Mesendoderm (in vitro differentiated cells): ENCODE results near the gene CSPG4.
"Not testable (repeated sequence)": the region's sequence is repeated elsewhere in the genome, so short reads cannot be mapped to it uniquely, and the experiment has no call there.

ENCODE experiments used
- DNase-seq: peaks from one replicate; pipeline ENCODE4 v3.0.0; 2013
- H2AK5ac ChIP-seq: 2 replicates; pipeline ENCODE4 v1.6.1; 2013; ENCODE audit warnings: low read length, inconsistent platforms
- H2BK120ac ChIP-seq: 2 replicates; pipeline ENCODE4 v1.6.1; 2013; ENCODE audit warnings: low read depth, mild to moderate bottlenecking, low read length, moderate library complexity, mixed read lengths
- H2BK15ac ChIP-seq: replicated peaks from 2 replicates; pipeline ENCODE4 v1.6.1; 2013; ENCODE audit warnings: low read depth, mild to moderate bottlenecking, moderate library complexity
- H2BK5ac ChIP-seq: 2 replicates; pipeline ENCODE4 v1.6.1; 2013; ENCODE audit warnings: low read length, inconsistent platforms
- H3K18ac ChIP-seq: 2 replicates; pipeline ENCODE4 v1.6.1; 2013; ENCODE audit warnings: mild to moderate bottlenecking, low read length, mixed read lengths
- H3K23ac ChIP-seq: one replicate; pipeline ENCODE4 v1.6.1; 2013; ENCODE audit warnings: low read length
- H3K27ac ChIP-seq: 2 replicates; pipeline ENCODE4 v1.5.1; 2013; ENCODE audit warnings: low read depth, mild to moderate bottlenecking, inconsistent platforms, low read length, moderate library complexity
- H3K27me3 ChIP-seq: 2 replicates; pipeline ENCODE4 v1.6.1; 2013; ENCODE audit warnings: low read length, control low read depth, mild to moderate bottlenecking, inconsistent platforms; ENCODE audit not compliant: insufficient read depth, poor library complexity
- H3K36me3 ChIP-seq: 2 replicates; pipeline ENCODE4 v1.6.1; 2013; ENCODE audit warnings: low read length, inconsistent platforms; ENCODE audit not compliant: control insufficient read depth, insufficient read depth
- H3K4ac ChIP-seq: one replicate; pipeline ENCODE4 v1.6.1; 2013; ENCODE audit warnings: low read depth, mild to moderate bottlenecking, low read length, moderate library complexity
- H3K4me1 ChIP-seq: 2 replicates; pipeline ENCODE4 v1.6.1; 2013; ENCODE audit warnings: low read depth, low read length, inconsistent platforms; ENCODE audit not compliant: control insufficient read depth
- H3K4me2 ChIP-seq: 2 replicates; pipeline ENCODE4 v1.6.1; 2013; ENCODE audit warnings: low read length
- H3K4me3 ChIP-seq: 2 replicates; pipeline ENCODE4 v1.5.1; 2013; ENCODE audit warnings: mild to moderate bottlenecking, low read length
- H3K56ac ChIP-seq: one replicate; pipeline ENCODE4 v1.6.1; 2013; ENCODE audit warnings: low read length
- H3K79me1 ChIP-seq: 2 replicates; pipeline ENCODE4 v1.6.1; 2013; ENCODE audit warnings: low read length, inconsistent platforms
- H3K79me2 ChIP-seq: 2 replicates; pipeline ENCODE4 v1.6.1; 2013; ENCODE audit warnings: mild to moderate bottlenecking, low read length; ENCODE audit not compliant: control insufficient read depth, insufficient read depth
- H3K9ac ChIP-seq: 2 replicates; pipeline ENCODE4 v1.6.1; 2013; ENCODE audit warnings: low read length, inconsistent platforms
- H4K5ac ChIP-seq: one replicate; pipeline ENCODE4 v1.6.1; 2013; ENCODE audit warnings: low read length
- H4K8ac ChIP-seq: one replicate; pipeline ENCODE4 v1.6.1; 2013; ENCODE audit warnings: low read depth, mild to moderate bottlenecking, control low read depth, low read length, moderate library complexity
- WGBS: extraction: QIAGEN DNeasy Blood & Tissue Kit; methylation state at CpG from one replicate; pipeline ENCODE4 v1.1.7; 2013; ENCODE audit warnings: low lambda C conversion rate, missing lambda C conversion rate; ENCODE audit not compliant: insufficient coverage; ENCODE audit errors: extremely low coverage; 5-methylcytosine and 5-hydroxymethylcytosine counted together

The CSPG4 gene

DNA sequence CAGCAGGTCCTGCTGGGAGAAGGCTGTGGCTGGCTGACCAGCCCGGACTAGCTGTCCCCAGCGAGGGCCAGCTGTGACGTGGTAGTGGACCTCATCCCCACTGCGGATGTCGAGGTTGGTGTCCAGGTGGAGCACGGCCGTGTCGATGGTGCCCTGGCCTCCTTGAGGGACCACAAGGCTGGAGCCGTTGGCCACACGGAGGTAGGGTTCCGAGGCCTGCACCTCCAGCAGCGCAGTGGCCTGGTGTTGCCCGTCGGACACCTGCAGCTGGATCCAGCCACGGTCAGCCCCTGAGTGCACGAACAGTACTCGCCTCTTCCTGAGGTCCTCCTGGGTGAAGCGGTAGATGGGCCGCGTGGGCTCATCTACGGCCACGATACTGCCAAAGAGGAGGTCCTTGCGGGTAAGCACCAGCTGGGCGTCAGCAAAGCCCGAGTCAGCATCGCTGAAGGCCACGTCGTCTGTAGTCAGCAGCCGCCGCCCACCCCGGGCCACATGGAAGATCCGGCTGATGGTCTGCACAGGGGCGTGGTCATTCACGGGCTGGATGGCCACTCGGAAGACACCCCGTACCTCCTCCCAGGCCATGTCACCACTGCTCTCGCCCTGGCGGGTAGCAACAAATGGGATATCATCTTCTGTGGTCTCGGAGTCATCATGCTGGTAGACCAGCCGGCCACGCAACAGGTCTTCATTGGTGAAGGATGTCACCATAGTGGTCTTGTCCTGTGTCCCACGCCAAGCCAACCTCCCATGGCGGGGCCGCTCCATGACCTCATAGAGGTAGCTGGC lies 25.0 kb downstream of the CSPG4 start:
- H2AK5ac ChIP-seq, result no peak overlapping the region
- no peak overlapping the region for H2BK15ac ChIP-seq
- no peak overlapping the region for H3K18ac ChIP-seq
- no peak overlapping the region for H3K56ac ChIP-seq
- H3K4me1 ChIP-seq, result no peaks in the 10 kb centered on the region
- H3K4me3 ChIP-seq, result no peak overlapping the region
- H3K23ac ChIP-seq, result no peak overlapping the region
- no peak overlapping the region for H3K4ac ChIP-seq
- no peak for DNase-seq
- H2BK120ac ChIP-seq, result no peak overlapping the region
- H2BK5ac ChIP-seq, result no peak overlapping the region
- no peaks in the 10 kb centered on the region for H3K36me3 ChIP-seq
- no peak overlapping the region for H3K27ac ChIP-seq
- no CpG with 5 or more reads among the region's 44 CpGs for WGBS
- no peaks in the 10 kb centered on the region for H3K79me1 ChIP-seq
- no peaks in the 10 kb centered on the region for H3K27me3 ChIP-seq
- H4K8ac ChIP-seq, result no peak overlapping the region
- H3K79me2 ChIP-seq, result no peaks in the 10 kb centered on the region
- no peak overlapping the region for H3K4me2 ChIP-seq
- H4K5ac ChIP-seq, result no peak overlapping the region
- H3K9ac ChIP-seq, result no peak overlapping the region

DNA sequence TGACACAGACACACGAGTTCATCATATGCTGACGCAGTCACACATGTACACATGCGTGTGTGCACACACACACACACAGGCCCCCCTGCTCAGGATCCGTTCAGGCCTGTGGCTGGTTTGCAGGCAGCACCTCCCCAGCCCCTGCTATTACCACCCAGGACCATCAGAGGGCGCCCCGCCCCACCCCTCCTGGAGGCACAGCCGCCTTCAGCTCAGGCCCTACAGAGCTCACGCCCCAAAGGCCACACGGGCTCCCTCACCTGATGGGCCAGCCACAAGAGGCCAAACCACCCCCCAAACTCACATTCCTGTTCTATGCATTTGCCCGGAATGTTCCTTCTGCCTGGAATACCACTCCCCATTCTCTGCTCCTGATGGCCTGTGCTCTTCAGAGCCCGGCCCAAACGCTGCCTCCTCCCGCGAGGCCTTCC lies 26.4 kb downstream of the CSPG4 start:
- not testable (repeated sequence) for H3K9ac ChIP-seq, H3K4me1 ChIP-seq, H3K36me3 ChIP-seq, H3K27ac ChIP-seq, H3K4me3 ChIP-seq, H2BK120ac ChIP-seq, H4K5ac ChIP-seq, H2AK5ac ChIP-seq, H2BK15ac ChIP-seq, H3K56ac ChIP-seq, H4K8ac ChIP-seq, H3K4me2 ChIP-seq, H3K27me3 ChIP-seq, H3K4ac ChIP-seq, H3K23ac ChIP-seq, H2BK5ac ChIP-seq, H3K79me2 ChIP-seq, H3K18ac ChIP-seq, H3K79me1 ChIP-seq
- no CpG with 5 or more reads among the region's 14 CpGs for WGBS
- peak; percentile 81 for DNase-seq

DNA sequence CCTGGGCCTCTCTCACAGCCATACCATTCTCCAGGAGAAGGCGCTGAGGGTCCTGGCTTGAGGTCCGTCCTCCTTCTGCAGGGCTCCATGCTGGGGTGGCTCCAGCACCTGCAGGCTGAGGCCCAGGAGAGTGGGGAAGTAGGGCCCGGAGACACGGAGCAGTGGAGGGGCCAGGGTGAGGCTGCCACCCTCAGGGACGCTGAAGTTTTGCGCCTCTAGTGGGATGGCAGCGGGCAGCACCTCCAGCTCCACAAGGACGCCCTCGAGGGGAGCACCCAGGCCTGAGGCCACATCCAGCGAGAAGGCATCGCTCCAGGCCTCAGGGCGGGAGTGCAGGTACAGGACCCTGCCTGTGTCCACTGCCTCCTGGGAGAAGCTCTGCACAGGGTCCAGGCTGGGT lies 27.5 kb downstream of the CSPG4 start:
- Histone ChIP-seq H4K8ac (no peak overlapping the region), H3K56ac (no peak overlapping the region), H3K9ac (no peak overlapping the region), H3K18ac (no peak overlapping the region), H3K79me2 (no peaks in the 10 kb centered on the region), H2BK5ac (no peak overlapping the region), H2BK15ac (no peak overlapping the region), H3K4me3 (no peak overlapping the region), H3K36me3 (no peaks in the 10 kb centered on the region), H4K5ac (no peak overlapping the region), H3K4me2 (no peak overlapping the region), H3K27me3 (no peaks in the 10 kb centered on the region), H2BK120ac (no peak overlapping the region), H3K4me1 (no peaks in the 10 kb centered on the region), H2AK5ac (no peak overlapping the region), H3K79me1 (no peaks in the 10 kb centered on the region), H3K27ac (no peak overlapping the region), H3K23ac (no peak overlapping the region), H3K4ac (no peak overlapping the region)
- DNase-seq, result no peak
- no CpG with 5 or more reads among the region's 12 CpGs for WGBS

DNA sequence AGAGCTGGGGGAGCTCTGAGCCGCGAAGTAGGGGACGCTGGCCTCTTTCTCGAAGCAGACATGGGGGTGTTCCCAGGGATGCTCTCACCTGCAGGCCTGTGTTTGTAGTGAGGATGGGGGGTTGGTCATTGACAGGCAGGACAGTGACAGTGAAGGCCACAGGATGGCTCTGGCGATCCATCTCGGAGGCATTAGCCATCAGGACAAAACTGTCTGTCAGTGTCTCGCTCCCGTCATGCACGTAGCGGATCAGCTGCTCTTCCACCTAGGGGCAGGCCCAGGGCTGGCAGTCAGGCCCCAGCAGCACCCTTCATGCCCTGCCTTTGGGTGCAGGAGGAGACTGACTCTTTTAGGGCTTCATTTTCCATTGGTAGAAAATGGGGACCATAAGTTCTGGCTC lies 28.0 kb downstream of the CSPG4 start:
- Histone ChIP-seq H3K4ac (no peak overlapping the region), H3K4me1 (no peaks in the 10 kb centered on the region), H3K18ac (no peak overlapping the region), H3K9ac (no peak overlapping the region), H3K27ac (no peak overlapping the region), H2BK15ac (no peak overlapping the region), H3K79me2 (no peaks in the 10 kb centered on the region), H2BK120ac (no peak overlapping the region), H3K4me2 (no peak overlapping the region), H3K56ac (no peak overlapping the region), H4K5ac (no peak overlapping the region), H3K4me3 (no peak overlapping the region), H2BK5ac (no peak overlapping the region), H3K79me1 (no peaks in the 10 kb centered on the region), H3K23ac (no peak overlapping the region), H2AK5ac (no peak overlapping the region), H4K8ac (no peak overlapping the region), H3K36me3 (no peaks in the 10 kb centered on the region), H3K27me3 (no peaks in the 10 kb centered on the region)
- peak; percentile 53 for DNase-seq
- WGBS, result no CpG with 5 or more reads among the region's 10 CpGs

DNA sequence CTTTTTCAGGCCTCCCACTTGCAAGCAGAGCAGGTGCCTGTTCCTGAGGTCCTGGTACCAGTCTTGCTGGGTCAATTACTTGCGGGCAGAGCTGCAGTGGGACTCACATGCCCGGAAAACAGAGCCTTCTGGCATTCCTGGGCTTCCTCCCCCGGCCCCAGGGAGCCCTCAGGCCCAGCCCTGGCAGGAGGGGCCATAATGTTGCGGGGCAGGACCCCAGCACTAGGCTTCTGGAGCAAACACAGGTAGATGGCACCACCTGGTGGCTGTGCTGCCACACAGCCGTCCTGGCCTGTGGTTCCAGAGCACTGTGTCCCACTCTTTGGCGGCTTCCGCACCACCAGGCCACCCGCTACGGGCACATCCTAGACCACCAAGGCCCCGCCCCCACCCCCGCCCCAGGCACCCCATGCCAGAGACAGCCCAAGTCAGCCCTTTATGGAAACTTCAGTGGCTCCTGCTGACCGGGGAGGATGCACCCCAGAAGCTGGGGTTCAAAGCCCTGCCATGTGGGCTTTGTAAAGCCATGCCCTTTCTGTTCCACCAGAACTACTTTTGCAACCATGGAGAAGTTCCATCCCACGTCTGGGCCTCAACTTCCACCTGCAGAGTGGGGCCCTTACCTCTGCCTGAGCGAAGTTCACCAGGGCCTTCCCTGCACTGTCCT lies 28.9 kb downstream of the CSPG4 start:
- H3K27me3 ChIP-seq, H3K79me1 ChIP-seq, H3K36me3 ChIP-seq, H2AK5ac ChIP-seq, H3K4ac ChIP-seq, H2BK5ac ChIP-seq, H3K18ac ChIP-seq, H3K9ac ChIP-seq, H4K5ac ChIP-seq, H2BK15ac ChIP-seq, H3K4me1 ChIP-seq, H4K8ac ChIP-seq, H3K23ac ChIP-seq, H2BK120ac ChIP-seq, H3K27ac ChIP-seq, H3K4me3 ChIP-seq, H3K79me2 ChIP-seq, H3K4me2 ChIP-seq: not testable (repeated sequence)
- no CpG with 5 or more reads among the region's 14 CpGs for WGBS
- peak; percentile 88 for DNase-seq
- peak overlapping the region; percentile 60 for H3K56ac ChIP-seq
